ENCODE data around the gene BAIAP3. TPM values are rescaled to one million over a fixed set of nuclear protein-coding genes. Genes with fewer than 3 reads are reported as not detected.
A peak's percentile ranks its signal among the peaks of the same experiment; 100 is the strongest.

BAIAP3 gene
- total RNA-seq, 1 donor from 2014 or later, result 5.8 TPM

DNA sequence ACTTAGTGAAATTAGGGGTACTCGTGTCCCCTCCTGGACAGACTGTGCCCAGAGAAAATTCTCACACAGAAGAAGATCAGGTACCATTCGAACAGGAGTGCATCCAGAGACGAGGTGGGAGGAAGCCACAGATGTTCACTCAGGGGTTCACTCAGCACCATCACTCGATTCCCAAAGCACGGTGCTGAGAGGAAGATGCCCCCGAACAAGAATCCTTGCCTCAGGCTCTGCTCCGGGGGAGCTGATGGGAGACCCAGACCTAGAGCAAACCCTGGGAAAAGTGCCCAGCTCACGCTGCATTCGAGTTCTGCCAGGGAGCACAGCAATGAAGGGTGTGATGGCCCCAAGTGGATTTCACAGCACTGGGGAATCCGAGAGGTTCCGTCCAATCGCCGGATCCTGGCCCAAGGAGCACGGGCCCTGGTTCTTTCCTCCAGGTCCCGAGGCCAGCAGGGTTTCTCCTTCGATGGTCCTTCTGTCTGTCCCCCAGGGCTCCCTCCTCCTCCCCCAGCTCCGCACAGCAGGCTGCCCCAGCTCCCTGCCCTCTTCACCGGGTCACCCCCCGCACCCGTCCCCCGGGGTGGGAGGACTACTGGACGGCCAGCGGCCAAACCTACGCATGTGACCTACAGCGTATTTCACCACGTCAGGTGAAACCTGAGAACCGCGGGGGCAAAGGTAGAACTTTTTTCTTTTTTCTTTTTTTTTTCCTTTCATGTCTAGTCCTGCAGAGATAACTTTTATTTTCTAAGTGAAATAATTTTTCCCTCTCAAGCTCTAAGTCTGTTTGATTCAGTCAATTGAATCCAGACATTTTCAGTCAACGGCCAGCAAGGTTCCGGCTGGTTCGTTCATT, 34.2 kb upstream of the BAIAP3 start:
- no peak for DNase-seq

DNA sequence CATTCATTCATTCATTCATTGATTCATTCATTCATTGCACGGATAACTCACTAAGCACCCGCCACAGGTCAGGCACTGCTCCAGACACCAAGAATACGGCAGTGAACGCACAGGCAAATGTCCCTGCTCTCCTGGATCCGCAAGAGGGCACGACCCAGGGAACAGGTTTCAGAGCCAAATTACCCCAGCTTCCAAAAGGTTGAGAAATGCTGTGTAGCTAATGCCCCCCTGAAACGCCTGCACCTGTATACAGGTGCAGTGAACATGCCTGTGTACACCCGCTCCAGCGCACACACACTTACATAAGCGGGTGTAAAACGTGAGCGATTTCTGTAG, 33.6 kb upstream of the BAIAP3 start:
- no peak for DNase-seq

DNA sequence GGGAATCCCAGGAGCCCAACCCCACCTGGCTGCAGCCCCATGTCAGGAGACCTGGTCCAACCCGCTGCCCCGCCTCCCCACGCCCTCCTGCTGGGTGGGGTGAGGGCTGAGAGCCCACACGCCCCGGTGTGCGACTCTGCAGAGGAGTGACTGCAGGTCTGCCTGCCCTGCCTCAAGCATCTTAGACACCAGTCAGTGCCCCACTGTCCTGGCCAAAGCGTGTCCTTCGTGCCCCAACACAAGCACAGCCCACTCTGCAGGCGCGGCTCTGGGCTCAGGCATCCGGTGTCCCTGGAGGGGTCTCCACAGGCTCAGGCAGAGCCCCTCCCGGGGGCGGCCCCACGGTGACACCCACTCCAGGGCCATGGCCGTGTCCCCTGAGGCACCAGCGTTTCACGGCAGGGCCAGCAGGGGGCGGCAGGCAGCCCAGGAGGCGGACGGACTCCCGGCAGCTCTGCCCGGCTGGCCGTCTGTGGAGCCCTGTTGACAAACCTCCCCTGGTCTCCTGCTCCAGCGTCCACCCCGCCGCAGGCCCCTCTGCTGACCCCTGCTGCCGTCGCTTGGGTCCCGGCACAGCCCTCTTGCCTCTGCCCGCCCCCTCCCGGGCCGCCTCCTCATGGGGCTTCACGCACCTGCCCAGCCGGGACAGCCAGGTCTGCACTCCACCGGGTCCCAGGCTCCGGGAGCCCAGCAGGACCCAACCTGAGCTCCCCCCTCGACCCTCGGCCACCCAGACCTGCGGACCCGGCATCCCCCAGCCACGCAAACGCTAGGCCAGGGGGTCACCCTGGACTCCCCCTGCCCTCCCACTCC, 32.6 kb upstream of the BAIAP3 start:
- DNase-seq, result peak; percentile 5

DNA sequence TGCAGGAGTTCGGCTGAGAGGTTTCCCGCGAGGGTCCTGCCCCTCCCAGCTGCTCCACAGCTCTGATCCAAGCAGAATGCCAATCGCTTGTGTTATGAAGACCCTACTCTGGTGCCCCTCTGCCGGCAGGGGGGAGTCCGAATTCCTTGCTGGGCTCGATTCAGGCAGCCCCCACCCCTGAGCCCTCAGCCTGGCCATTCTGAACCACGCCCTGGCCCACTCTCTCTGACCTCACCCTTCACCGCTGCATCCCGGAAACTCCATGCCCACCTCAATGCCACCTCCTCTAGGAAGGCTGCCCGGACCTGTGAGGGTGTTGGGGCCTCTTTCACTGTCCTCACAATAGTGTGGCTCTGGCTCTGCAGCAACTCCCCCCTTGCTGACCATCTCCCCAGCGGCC, 31.9 kb upstream of the BAIAP3 start:
- DNase-seq, result no peak

DNA sequence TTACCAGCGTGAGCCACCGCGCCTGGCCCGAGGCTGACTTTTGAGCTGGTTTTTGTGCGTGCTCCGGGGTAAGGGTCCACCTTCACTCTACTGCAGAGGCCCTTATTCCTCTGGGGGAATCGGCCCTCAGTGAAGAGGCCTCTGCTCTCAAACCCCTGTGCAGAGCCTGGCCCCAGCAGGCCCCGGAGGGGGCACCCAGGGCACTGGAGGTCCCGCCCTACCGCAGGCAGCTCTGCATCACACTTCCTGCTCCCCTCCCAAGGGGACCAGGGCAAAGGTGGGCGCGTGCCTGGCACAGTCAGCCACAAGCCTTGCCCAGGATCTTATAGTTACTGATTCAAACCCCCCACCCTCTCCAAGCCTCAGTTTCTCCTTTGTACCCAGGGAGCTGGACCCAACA, 27.6 kb upstream of the BAIAP3 start:
- DNase-seq, result no peak

DNA sequence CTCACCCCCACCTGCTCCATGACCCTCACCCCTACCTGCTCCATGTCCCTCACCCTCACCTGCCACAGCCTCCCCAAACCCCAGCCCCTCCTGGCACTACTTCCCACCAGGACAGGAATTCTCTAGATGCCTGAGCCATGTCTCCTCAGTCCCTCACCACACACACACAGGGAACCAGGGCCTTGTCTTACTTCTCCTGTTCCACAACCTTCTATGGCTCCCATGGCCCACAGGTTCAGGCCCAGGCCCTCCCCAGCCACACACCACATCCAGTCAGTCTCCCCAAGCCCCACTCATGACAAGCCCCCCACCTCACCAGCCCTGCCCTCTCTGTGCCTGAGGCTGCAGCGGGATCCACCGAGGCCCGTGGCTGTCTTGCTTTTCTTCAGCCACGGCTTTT, 27.1 kb upstream of the BAIAP3 start:
- no peak for DNase-seq

DNA sequence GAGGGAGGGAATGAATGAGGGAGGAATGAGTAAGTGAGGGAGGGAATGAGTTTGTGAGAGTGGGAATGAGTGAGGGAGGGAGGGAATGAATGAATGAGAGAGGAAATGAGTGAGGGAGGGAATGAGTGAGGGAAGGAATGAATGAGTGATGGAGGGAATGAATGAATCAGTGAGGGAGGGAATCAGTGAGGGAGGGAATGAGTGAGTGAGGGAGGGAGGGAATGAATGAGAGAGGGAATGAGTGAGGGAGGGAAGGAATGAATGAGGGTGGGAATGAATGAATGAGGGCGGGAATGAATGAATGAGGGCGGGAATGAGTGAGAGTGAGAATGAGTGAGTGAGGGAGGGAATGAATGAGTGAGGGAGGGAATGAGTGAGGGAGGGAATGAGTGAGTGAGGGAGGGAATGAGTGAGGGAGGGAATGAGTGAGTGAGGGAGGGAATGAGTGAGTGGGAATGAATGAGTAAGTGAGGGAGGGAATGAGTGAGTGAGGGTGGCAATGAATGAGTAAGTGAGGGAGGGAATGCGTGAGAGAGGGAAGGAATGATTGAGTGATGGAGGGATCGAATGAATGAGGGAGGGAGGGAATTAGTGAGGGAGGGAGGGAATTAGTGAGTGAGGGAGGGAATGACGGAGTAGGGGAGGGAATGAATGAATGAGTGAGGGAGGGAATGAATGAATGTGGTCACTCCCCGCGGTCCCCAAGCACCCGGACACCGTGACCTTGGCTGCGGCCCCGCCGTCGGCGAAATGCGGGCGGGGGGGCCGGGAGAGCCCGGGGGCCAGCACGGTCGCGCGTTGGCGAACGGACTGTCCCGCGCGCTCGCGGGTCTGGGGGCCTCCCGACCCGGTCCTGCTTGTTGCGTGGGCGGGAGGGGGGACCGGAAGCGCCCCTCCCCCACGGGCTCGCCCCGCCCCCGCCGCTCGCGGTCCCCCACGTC, 25.1 kb upstream of the BAIAP3 start:
- no peak for DNase-seq

DNA sequence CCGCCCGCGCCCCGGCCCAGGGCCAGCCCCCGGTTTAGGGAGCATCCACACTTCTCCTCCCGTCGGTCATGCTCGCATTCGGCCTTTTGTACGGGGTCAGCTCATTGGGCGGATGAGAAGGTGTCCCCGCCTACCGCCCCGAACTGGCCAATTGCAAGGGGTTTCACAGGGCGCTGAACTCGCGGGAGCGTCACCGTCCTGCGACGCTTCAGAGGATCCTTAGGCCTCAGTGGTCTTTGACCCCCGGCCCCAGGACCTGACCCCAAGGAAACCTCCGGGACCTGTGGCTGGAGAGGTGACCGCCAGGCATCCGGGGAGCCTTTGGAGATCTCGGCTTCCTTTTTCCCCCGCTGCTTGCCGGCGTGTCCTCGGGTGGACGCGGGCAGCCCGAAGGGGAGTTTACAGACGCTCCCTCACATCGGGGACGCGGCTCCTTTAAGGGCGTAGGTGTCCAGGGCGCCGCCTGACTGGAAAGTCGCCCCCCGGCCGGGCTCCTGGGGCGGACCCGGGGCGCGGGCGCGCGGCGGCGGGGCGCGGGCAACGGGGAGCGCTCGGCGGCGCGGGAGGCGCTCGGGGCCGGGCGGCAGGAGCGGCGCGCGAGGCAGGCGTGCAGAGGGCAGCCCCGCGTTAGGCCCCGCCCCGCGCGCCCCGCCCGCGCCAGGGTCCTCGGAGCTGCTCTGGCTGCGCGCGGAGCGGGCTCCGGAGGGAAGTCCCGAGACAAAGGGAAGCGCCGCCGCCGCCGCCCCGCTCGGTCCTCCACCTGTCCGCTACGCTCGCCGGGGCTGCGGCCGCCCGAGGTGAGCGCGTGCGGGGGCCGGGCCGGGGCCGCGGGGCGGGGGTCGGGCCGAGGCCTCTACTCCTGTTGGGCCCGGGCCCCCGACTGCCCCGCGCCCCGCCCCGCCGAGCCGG, 24.2 kb upstream of the BAIAP3 start, which contains the start of gene UBE2I:
Gene UBE2I (plus strand): TSS at position 660 of the 909 bp plus-strand sequence. CDS start 4,395 bp downstream, outside the sequence.
- peak; percentile 98 for DNase-seq

DNA sequence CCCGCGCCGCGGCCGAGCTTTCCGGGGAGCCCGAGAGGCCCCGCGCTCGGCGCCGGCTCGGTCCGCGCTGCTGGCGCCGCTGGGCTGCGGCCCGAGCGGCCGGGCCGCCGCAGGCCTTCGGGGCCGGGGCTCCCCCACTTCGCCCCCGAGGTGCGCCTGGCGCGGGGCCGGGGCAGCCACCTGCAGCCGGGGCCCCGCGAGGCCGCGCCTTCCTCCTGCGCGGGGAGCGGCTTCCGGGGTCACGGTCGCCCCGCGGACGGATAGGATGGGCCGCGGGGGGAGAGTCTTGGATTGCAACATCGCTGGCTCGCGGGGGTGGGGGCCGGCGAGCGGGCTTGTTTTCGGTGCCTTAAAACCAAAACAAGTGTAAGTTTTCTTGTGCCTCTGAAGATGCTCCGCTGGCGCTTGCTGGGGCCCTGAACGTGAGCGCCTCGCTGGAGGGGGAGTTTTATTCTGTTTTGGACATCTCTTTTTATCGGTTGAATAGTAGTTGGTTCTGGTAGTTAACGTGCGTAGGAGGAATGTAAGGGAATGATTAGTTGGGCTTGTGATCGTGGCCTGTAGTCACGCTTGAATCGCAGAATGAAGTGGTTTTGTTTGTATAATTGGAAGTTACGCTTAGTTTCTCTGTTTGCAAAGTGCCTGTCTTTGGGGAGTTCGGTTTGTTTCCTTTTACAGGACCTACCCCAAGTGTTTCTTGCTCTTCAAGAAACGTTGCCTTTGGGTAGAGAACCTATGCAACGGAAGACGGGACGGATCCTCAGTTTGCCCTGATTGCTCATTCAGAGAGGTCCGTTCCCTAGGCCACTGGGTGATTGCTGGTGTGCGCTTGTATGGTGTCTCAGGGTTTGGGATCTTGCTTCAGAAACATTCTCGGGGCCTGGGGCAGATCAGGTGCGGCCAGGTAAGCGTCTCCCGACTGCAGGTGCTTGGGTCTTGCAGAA, 23.3 kb upstream of the BAIAP3 start:
- DNase-seq, result no peak

DNA sequence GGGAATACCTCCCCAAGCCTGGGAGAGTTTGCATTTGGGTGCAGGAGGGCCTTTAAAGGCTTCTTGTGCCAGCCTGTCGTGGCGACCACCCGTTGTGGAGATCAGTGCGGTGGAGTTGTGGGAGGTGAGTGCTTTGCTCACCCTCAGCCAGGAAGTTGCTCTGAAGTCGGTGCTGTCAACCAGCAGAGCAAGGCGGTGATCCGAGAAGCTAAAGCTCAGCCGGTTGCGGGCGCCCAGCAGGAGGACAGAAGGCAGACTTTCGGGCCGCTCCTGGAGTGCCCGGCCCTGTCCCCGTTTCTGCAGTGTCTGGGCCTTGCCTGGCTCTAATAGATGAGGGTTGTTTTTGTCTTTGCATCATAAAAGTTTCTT, 22.6 kb upstream of the BAIAP3 start:
- DNase-seq, result no peak

DNA sequence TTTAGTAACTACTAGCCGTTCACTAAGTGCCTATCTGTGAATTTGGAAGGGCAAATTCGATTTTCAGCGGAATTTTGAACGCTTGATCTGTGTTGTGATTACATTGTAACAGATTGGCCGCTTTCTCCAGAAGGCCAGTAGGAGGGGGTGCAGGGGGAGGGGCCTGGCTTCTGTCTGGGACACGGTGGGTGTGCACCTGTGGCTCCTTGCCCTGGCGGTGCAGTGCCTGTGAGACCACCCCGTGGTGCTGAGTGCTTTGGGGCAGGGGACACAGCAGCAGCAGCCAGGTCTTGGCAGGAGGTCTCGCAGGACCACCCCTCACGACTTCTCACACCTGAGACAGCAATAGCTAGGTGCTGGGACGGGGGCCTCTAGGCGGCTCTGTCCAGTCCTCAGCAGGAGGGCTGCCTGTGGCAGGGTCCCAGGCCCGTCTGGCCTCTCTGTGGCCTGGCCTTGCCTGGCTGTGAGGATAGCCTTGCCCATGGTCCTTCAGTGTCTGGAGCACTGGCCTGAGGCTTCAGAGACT, 22.2 kb upstream of the BAIAP3 start:
- no peak for DNase-seq

DNA sequence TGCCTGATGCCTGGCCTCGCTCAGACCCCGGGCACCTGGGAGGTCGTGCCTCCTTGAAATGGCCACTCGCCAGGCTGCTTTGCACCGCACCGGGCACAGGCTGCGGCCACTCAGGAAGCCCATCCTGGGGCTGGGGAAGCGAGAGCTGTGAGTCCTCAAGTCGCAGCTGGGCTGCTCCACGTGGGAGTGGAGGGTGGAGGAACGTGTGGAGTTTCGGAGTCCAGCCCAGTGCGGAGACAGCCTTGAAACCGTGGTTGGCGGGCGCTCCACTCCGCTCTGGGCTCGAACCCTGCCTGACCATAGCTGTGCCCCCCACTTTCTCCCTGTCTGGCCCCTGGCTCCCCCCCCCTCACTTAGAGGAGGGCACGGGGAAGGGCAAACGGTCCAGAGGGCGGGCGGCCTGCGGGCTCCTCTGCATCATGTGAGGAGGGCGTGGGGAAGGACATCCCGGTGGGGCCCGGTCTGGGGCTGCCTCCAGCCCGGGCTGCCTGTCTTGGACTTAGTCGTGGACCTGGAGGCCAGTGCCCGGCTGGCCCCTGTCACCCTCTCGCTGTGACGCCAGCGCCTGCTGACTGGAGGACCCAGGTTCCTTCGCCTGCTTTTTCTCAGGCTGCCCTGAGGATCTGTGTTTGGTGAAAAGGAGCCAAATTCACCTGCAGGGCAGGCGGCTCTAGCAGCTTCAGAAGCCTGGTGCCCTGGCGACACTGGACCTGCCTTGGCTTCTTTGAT, 21.5 kb upstream of the BAIAP3 start:
- no peak for DNase-seq

DNA sequence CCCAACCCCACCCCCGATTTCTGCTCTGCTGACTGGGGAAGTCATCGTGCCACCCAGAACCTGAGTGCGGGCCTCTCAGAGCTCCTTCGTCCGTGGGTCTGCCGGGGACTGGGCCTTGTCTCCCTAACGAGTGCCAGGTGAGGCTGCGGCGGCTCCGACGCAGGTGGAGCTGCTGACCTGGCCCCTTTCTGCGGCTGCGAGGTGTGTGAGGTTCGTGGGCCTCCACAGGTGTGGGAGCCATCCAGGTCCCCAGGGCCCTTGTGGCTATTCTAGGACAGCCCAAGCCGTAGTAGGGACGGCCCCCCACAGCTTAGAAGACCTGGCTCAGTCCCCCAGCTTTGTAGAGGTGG, 21.0 kb upstream of the BAIAP3 start:
- DNase-seq, result no peak

DNA sequence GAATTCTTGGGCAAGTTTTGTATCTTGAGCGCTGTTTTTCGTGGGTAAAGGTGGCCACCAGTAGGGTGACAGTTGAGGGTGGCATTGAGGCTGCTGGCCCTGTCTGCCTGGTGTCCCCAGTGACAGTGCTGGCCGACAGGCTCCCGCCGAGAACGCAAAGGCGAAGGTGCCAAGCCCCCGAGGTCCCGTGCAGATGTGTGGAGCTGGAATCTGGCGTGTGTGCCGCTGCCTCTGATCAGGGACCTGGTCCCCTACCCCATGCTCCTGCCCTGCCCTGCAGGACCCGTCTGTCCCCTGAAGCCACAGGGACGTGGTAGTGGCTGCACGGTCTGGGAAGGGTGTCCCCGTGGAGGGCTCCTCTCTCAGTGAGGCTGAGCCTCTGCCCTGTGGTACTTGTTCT, 20.5 kb upstream of the BAIAP3 start:
- no peak for DNase-seq

DNA sequence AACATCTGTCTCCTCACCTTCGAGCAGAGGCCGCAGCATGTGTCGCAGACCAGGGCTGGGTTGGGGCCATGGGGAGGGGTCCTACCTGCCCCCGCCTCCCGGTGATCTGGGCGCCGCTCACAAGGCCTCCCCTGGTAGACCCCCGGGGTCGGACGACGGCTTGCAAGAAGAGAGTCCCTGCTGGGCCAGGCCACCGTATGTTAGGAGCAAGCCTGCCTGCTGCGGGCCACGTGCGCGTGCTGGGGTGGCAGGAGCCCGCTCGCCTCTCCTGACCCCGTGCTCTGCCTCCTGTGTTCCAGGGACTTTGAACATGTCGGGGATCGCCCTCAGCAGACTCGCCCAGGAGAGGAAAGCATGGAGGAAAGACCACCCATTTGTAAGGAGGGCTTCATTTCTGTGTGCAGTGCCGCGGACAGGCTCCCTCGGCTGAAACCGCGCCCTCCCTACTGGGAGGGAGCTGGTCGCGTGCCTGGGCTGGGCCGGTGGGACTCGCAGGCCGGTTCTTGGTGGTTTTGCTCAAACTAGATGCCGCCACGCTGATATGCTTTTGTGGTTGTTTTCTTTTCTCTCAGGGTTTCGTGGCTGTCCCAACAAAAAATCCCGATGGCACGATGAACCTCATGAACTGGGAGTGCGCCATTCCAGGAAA, 19.6 kb upstream of the BAIAP3 start:
- no peak for DNase-seq

DNA sequence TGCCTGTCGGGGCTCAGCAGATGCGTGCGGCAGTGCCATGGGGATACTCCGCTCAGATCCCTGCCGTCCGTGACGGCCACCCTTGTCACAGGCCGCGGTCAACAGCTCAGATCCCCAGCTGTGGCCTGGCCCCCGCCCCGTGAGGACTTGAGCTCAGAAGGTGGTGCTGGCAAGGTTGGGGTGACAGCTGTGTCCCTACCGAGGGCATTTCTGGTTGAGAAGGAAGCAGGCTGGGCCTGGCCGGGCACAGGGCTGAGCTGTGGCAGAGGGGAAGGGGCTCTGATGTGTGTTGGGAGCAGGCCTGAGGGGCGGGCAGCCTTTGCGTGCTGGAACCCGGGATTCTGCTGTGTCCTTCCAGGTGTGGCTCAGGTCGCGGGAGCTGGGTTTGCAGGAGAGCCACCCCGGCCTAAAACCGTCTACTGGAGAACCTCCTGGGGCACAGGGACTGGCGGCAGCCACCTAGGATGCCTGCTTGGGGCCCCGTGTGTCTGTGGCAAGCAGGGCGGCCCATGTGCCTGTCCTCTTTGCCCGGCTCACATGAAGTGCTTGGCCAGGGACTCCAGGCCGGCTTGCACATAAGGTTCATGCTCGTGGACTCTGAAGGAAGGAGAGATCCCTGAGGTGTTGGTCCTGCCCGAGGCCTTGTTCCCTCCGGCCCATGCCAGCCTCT, 18.9 kb upstream of the BAIAP3 start:
- no peak for DNase-seq

DNA sequence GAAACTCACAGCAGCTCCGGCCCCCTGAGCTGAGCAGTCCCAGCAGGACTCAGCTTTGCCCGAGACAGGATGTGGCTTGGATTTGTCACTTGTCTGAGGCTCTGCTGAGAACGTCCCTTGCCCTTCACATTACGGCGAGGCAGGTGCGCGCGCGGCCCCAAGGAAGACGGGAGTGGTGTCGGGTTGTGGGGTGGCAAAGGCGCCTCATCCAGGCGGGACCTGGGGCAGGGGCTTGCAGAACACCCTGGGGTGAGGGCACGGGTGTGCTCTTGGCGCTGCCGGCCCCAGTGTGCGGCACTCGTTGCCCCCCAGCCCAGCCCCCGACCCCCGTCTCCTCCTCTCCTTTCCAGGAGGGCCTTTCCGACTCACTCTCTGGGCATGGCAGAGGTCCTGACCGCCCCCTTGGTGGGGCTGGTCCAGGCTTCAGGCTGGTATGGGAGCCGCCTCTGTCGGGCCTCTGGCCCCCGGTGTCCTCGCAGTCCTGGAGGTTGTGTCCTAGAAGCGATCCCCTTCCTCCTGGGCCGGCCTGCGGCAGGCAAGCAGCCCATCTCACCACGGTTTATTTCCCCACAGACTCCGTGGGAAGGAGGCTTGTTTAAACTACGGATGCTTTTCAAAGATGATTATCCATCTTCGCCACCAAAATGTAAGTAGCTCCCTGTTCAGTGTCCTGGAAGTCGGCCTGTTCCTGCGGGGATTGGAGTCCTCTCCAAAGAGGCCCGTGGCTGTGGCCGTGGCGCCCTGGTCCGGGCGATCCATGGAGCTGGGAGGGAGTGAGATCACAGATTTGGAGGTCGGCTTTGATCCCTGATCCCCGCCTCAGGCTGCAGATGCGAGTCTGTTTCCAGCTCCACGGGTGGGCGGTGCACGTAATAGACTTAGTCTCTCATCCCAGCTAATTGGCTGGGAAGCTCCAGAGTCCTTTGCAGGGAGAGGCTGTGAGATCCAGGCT, 18.1 kb upstream of the BAIAP3 start:
- no peak for DNase-seq
